Neutrophil (primary cell): ENCODE data around the gene PTPRN2.

ENCODE experiments used
- H3K27ac ChIP-seq: fragments of 200-600 bp; sonication (generic); 2 replicates; pipeline ENCODE4 v1.5.1; 2016; ENCODE audit warnings: mild to moderate bottlenecking, moderate library complexity
- H3K27me3 ChIP-seq: fragments of 200-600 bp; sonication (generic); 2 replicates; pipeline ENCODE4 v1.6.0; 2016; ENCODE audit warnings: mild to moderate bottlenecking
- H3K36me3 ChIP-seq: fragments of 200-600 bp; sonication (generic); 2 replicates; pipeline ENCODE4 v1.5.1; 2017
- H3K4me1 ChIP-seq, 2 experiments: fragments of 200-600 bp in 1 of 2; sonication (generic) in 1 of 2; 1 replicate in 1 of 2; 2 replicates in 1 of 2; pipeline versions ENCODE4 v1.5.1 to v1.6.1; 2013 to 2016; ENCODE audit warnings: low read depth in 1 of 2, low read length in 1 of 2, mild to moderate bottlenecking in 1 of 2, moderate library complexity in 1 of 2; ENCODE audit not compliant: control insufficient read depth in 1 of 2, insufficient read depth in 1 of 2
- H3K4me3 ChIP-seq, 2 experiments: fragments of 200-600 bp in 1 of 2; sonication (generic) in 1 of 2; 1 replicate in 1 of 2; 2 replicates in 1 of 2; pipeline ENCODE4 v1.5.1; 2013 to 2016; ENCODE audit warnings: low read depth in 1 of 2, low read length in 1 of 2, mild to moderate bottlenecking in 1 of 2, moderate library complexity in 1 of 2
- H3K9me3 ChIP-seq: fragments of 200-600 bp; sonication (generic); 2 replicates; pipeline ENCODE4 v1.5.1; 2016
- TF ChIP-seq, protein P1 (sequence below): fragments of 200-600 bp; sonication (generic); IDR thresholded peaks from 2 replicates; pipeline ENCODE4 v1.5.1; 2016; ENCODE audit warnings: antibody characterized with exemption

Gene PTPRN2

DNA sequence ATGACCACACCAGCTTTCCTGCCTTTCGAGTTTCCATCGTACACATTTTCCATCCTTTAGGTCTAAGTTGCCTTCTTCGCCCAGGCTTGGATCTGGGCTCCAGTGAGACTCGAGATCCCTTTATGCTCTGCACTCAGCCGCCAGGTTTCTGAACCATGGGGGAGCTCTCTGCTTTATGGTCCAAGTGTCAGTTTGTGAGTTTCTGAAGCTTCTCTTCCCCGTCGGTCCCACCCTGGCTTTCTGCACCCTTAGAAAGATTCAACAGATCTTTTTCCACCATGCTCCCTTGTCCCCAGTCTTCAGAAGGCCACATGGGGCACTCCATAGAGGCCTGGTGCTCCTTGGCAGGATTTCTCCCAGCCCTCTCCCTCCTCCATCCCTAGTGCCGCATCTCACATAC lies 402.0 kb downstream of the PTPRN2 start:
- TF ChIP-seq, protein P1, sequence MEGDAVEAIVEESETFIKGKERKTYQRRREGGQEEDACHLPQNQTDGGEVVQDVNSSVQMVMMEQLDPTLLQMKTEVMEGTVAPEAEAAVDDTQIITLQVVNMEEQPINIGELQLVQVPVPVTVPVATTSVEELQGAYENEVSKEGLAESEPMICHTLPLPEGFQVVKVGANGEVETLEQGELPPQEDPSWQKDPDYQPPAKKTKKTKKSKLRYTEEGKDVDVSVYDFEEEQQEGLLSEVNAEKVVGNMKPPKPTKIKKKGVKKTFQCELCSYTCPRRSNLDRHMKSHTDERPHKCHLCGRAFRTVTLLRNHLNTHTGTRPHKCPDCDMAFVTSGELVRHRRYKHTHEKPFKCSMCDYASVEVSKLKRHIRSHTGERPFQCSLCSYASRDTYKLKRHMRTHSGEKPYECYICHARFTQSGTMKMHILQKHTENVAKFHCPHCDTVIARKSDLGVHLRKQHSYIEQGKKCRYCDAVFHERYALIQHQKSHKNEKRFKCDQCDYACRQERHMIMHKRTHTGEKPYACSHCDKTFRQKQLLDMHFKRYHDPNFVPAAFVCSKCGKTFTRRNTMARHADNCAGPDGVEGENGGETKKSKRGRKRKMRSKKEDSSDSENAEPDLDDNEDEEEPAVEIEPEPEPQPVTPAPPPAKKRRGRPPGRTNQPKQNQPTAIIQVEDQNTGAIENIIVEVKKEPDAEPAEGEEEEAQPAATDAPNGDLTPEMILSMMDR: no peak
- H3K27me3 ChIP-seq: no peaks in the 10 kb centered on the region
- no peaks in the 10 kb centered on the region for H3K9me3 ChIP-seq

DNA sequence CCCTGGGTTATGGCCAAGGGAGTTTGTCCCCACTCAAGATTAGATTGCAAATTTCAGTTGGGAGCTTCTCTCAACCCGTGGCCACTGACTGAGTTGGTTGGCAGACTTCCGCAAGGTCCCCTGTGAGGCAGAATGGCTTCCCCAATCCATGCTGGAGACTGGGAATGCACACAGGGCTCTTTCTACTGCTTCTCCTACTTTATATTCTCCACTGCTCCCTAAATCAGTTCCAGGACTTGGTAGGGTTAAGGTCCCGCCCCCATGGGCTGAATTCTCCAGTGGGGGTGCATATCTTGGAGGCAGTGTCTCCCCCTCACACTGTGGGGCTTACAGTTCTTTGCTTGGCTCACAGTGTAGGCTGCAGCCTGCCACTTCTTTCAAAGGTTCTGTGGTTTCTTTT lies 404.2 kb downstream of the PTPRN2 start:
- no peaks in the 10 kb centered on the region for H3K4me1 ChIP-seq
- no peak overlapping the region for H3K4me3 ChIP-seq
- no peak overlapping the region for H3K27ac ChIP-seq
- H3K36me3 ChIP-seq: no peaks in the 10 kb centered on the region
- H3K9me3 ChIP-seq: no peaks in the 10 kb centered on the region
- TF ChIP-seq, protein P1: no peak
- no peaks in the 10 kb centered on the region for H3K27me3 ChIP-seq

More for the DNA sequence above, 402.0 kb downstream of the PTPRN2 start:
- Histone ChIP-seq H3K4me3 (no peak overlapping the region), H3K4me1 (no peaks in the 10 kb centered on the region), H3K27ac (no peak overlapping the region), H3K36me3 (no peaks in the 10 kb centered on the region)

DNA sequence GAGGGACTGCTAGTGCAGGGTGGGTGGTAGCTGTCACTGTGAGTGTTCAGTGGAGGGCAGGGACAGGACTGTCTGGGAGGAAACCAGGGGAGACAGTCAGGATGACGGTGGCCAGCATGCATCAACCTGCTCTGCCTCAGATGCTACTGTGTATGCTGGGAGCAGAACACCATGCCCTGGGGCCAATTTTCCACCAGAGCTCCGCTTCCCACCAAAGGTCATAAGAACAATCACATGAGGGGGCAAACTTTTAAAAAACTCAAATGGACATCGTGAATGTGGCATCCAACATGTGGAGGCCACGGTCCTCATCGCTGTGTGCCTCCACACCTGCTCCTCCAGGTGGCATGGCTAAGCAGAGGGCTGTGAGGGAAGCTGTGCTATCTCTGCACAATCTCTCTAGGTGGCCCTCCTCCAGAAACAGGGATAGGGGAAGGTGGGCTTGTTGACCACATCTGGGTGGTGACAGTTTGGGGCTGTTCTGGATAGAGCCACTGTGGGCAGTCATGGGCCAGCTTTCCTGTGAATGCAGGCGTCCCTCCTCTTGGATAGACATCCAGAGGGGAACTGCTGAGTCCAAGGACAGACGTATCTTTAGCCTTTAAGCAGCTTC lies 411.0 kb downstream of the PTPRN2 start:
- Histone ChIP-seq H3K36me3 (no peaks in the 10 kb centered on the region), H3K4me1 (no peaks in the 10 kb centered on the region), H3K4me3 (no peak overlapping the region), H3K27ac (no peak overlapping the region), H3K27me3 (no peaks in the 10 kb centered on the region), H3K9me3 (no peaks in the 10 kb centered on the region)
- TF ChIP-seq, protein P1: no peak

DNA sequence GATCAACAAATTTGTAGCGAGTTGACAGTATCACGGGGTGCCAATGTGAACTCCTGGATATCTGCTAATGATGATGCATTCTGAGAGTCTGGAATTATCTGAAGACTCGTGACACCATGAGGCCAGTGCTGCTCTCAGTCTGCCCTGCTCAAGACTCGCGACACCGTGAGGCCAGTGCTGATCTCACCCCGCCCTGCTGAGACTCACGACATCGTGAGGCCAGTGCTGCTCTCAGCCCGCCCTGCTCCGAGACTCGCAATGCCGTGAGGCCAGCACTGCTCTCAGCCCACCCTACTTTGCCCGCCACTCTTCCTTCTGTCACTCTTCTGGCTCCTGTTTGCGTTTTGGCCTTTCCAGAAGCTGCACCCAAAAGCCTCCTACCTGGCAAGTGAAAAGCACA lies 411.8 kb downstream of the PTPRN2 start:
- TF ChIP-seq, protein P1: no peak
- no peak overlapping the region for H3K4me3 ChIP-seq
- no peaks in the 10 kb centered on the region for H3K9me3 ChIP-seq
- H3K27me3 ChIP-seq: no peaks in the 10 kb centered on the region
- no peaks in the 10 kb centered on the region for H3K36me3 ChIP-seq
- H3K27ac ChIP-seq: no peak overlapping the region
- no peaks in the 10 kb centered on the region for H3K4me1 ChIP-seq

DNA sequence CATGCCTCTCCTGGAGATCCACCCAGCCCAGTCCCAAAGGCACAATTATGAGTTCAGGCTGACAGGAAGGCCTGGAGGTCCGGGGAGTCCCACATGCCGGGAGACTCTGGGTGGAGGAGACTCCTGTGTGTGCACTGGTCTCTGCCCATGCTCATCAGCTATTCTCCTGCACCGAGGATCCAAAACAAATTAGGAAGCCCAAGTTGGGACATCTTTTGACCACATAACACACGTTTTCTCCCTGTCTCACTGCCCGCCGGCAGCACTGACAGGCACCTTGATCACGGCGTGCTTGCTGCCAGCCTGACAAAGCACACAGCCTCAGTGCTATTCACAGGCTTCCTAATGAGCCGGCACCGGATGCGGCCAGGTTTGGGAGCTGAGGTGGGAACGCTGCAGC lies 412.7 kb downstream of the PTPRN2 start:
- Histone ChIP-seq H3K4me3 (no peak overlapping the region), H3K36me3 (no peaks in the 10 kb centered on the region), H3K9me3 (no peaks in the 10 kb centered on the region)

More for the DNA sequence above, 412.7 kb downstream of the PTPRN2 start:
- no peak overlapping the region for H3K27ac ChIP-seq
- TF ChIP-seq, protein P1: no peak
- H3K27me3 ChIP-seq: no peaks in the 10 kb centered on the region
- no peaks in the 10 kb centered on the region for H3K4me1 ChIP-seq
